HepG2 (cell line): ENCODE results near the gene EIF1. TPM values are rescaled to one million over a fixed set of nuclear protein-coding genes. Genes with fewer than 3 reads are reported as not detected.

Experiments
- ARNTL ChIP-seq: sonication (generic); formaldehyde crosslinking; IDR thresholded peaks from 2 replicates; pipeline ENCODE4 v1.4.0; 2020; ENCODE audit warnings: mild to moderate bottlenecking, missing genetic modification reagents
- ELF1 ChIP-seq: sonication (generic); formaldehyde crosslinking; IDR thresholded peaks from 2 replicates; pipeline ENCODE4 v1.4.0; 2020; ENCODE audit warnings: missing genetic modification reagents
- ETV6 ChIP-seq: sonication (generic); formaldehyde crosslinking; conservative IDR thresholded peaks from 2 replicates; pipeline ENCODE4 v1.4.0; 2020; ENCODE audit warnings: missing genetic modification reagents
- MEIS2 ChIP-seq: sonication (generic); formaldehyde crosslinking; IDR thresholded peaks from 2 replicates; pipeline ENCODE4 v1.9.0; 2021; ENCODE audit warnings: mild to moderate bottlenecking, missing genetic modification reagents
- NFIB ChIP-seq: sonication (generic); formaldehyde crosslinking; IDR thresholded peaks from 2 replicates; pipeline ENCODE4 v1.9.0; 2021; ENCODE audit warnings: missing genetic modification reagents, mild to moderate bottlenecking, borderline replicate concordance
- NFYB ChIP-seq: sonication (generic); formaldehyde crosslinking; IDR thresholded peaks from 2 replicates; pipeline ENCODE4 v1.4.0; 2020; ENCODE audit warnings: missing genetic modification reagents
- RFX1 ChIP-seq: fragments of 450-650 bp; IDR thresholded peaks from 2 replicates; pipeline ENCODE4 v1.6.1; 2017
- RNF2 ChIP-seq: fragments of 450-650 bp; conservative IDR thresholded peaks from 2 replicates; pipeline ENCODE4 v1.6.1; 2016; ENCODE audit warnings: low read depth
- SOX5 ChIP-seq: IDR thresholded peaks from 2 replicates; pipeline ENCODE4 v1.6.1; 2016; ENCODE audit warnings: borderline replicate concordance
- WIZ ChIP-seq: sonication (generic); formaldehyde crosslinking; IDR thresholded peaks from 2 replicates; pipeline ENCODE4 v1.5.1; 2020; ENCODE audit warnings: mild to moderate bottlenecking, missing genetic modification reagents
- ZNF326 ChIP-seq: sonication (generic); formaldehyde crosslinking; IDR thresholded peaks from 2 replicates; pipeline ENCODE4 v1.4.0; 2020; ENCODE audit warnings: missing genetic modification reagents, borderline replicate concordance
- ZNF484 ChIP-seq: sonication (generic); formaldehyde crosslinking; IDR thresholded peaks from 2 replicates; pipeline ENCODE4 v1.5.1; 2020; ENCODE audit warnings: mild to moderate bottlenecking, low read depth, missing genetic modification reagents, borderline replicate concordance
- ZNF564 ChIP-seq: sonication (generic); formaldehyde crosslinking; IDR thresholded peaks from 2 replicates; pipeline ENCODE4 v1.8.1; 2023; ENCODE audit warnings: mild to moderate bottlenecking, missing genetic modification reagents
- ZNF703 ChIP-seq: sonication (generic); formaldehyde crosslinking; IDR thresholded peaks from 2 replicates; pipeline ENCODE4 v1.5.1; 2020; ENCODE audit warnings: missing genetic modification reagents, mild to moderate bottlenecking, moderate library complexity, borderline replicate concordance
- ZNF720 ChIP-seq: sonication (generic); formaldehyde crosslinking; IDR thresholded peaks from 2 replicates; pipeline ENCODE4 v1.4.0; 2020; ENCODE audit warnings: missing genetic modification reagents
- ZNF780A ChIP-seq: sonication (generic); formaldehyde crosslinking; IDR thresholded peaks from 2 replicates; pipeline ENCODE4 v1.8.0; 2022; ENCODE audit warnings: mild to moderate bottlenecking, missing genetic modification reagents, moderate library complexity
- ZNF850 ChIP-seq: sonication (generic); formaldehyde crosslinking; conservative IDR thresholded peaks from 2 replicates; pipeline ENCODE4 v1.9.0; 2021; ENCODE audit warnings: mild to moderate bottlenecking, missing genetic modification reagents
- polyA plus RNA-seq, 8 experiments: library from polyadenylated mRNA; depleted of rRNA in 3 of 8; stranded (reverse) in 7 of 8; unstranded in 1 of 8; fragments of >200 nt; fragmentation: Illumina TruSeq in 4 of 8; extraction: Trizol in 4 of 8; gene quantifications; 2 replicates each; pipeline versions ENCODE4 v1.2.1 to v1.2.3, GENCODE V29; 2011 to 2016; ENCODE audit warnings: low read depth in 4 of 8, missing spikeins in 1 of 8, mixed read lengths in 1 of 8; ENCODE audit not compliant: insufficient read depth in 1 of 8
- total RNA-seq, 5 experiments: library from RNA; depleted of rRNA; stranded (reverse); fragments of >200 nt; fragmentation: Illumina TruSeq; extraction: Trizol; gene quantifications; 2 replicates each; pipeline ENCODE4 v1.2.3, GENCODE V29; 2016; ENCODE audit warnings: low read depth in 1 of 5
- TF ChIP-seq, protein P1 (sequence below): sonication (generic); formaldehyde crosslinking; IDR thresholded peaks from 2 replicates; pipeline ENCODE4 v1.4.0; 2020; ENCODE audit warnings: mild to moderate bottlenecking, missing genetic modification reagents
- TF ChIP-seq, protein P2 (sequence below): sonication (generic); formaldehyde crosslinking; IDR thresholded peaks from 2 replicates; pipeline ENCODE4 v1.4.0; 2020; ENCODE audit warnings: missing genetic modification reagents
- TF ChIP-seq, protein P3 (sequence below): sonication (generic); formaldehyde crosslinking; IDR thresholded peaks from 2 replicates; pipeline ENCODE4 v1.4.0; 2020; ENCODE audit warnings: missing genetic modification reagents
- TF ChIP-seq, protein P4 (sequence below), 2 experiments: sonication (generic) in 1 of 2; formaldehyde crosslinking in 1 of 2; IDR thresholded peaks; 2 replicates each; pipeline versions ENCODE4 v1.5.1 to v1.6.1; 2011 to 2020; ENCODE audit warnings: borderline replicate concordance in 1 of 2, low read depth in 1 of 2, low read length in 1 of 2, mild to moderate bottlenecking in 1 of 2, missing genetic modification reagents in 1 of 2, moderate library complexity in 1 of 2

EIF1 gene
- total and polyA plus RNA-seq, 2 of the 13 experiments (the other 11 are each of a cell fraction or from before 2014, with no cell fraction given), result 147 to 517 TPM

GRCh38 chr17:41688641-41689496, at the start of gene EIF1 (continued):
- no peak for TF ChIP-seq RNF2
- TF ChIP-seq ZNF780A, result peak; percentile 26; the same call in 1 of the 2 replicates
- no peak for TF ChIP-seq NFIB (CRISPR knock-in tag)
- TF ChIP-seq, protein P1, sequence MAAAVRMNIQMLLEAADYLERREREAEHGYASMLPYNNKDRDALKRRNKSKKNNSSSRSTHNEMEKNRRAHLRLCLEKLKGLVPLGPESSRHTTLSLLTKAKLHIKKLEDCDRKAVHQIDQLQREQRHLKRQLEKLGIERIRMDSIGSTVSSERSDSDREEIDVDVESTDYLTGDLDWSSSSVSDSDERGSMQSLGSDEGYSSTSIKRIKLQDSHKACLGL (CRISPR knock-in tag), result peak; percentile 95
- TF ChIP-seq ZNF564 (CRISPR knock-in tag), result peak; percentile 92
- peak; percentile 86 for TF ChIP-seq ELF1 (CRISPR knock-in tag)
- no peak for TF ChIP-seq ZNF720
- no peak for TF ChIP-seq WIZ (CRISPR knock-in tag)
- TF ChIP-seq, protein P2, sequence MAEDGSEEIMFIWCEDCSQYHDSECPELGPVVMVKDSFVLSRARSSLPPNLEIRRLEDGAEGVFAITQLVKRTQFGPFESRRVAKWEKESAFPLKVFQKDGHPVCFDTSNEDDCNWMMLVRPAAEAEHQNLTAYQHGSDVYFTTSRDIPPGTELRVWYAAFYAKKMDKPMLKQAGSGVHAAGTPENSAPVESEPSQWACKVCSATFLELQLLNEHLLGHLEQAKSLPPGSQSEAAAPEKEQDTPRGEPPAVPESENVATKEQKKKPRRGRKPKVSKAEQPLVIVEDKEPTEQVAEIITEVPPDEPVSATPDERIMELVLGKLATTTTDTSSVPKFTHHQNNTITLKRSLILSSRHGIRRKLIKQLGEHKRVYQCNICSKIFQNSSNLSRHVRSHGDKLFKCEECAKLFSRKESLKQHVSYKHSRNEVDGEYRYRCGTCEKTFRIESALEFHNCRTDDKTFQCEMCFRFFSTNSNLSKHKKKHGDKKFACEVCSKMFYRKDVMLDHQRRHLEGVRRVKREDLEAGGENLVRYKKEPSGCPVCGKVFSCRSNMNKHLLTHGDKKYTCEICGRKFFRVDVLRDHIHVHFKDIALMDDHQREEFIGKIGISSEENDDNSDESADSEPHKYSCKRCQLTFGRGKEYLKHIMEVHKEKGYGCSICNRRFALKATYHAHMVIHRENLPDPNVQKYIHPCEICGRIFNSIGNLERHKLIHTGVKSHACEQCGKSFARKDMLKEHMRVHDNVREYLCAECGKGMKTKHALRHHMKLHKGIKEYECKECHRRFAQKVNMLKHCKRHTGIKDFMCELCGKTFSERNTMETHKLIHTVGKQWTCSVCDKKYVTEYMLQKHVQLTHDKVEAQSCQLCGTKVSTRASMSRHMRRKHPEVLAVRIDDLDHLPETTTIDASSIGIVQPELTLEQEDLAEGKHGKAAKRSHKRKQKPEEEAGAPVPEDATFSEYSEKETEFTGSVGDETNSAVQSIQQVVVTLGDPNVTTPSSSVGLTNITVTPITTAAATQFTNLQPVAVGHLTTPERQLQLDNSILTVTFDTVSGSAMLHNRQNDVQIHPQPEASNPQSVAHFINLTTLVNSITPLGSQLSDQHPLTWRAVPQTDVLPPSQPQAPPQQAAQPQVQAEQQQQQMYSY (CRISPR knock-in tag), result no peak
- peak; percentile 64; the same call in 1 of the 2 replicates for TF ChIP-seq RFX1
- TF ChIP-seq, protein P3, sequence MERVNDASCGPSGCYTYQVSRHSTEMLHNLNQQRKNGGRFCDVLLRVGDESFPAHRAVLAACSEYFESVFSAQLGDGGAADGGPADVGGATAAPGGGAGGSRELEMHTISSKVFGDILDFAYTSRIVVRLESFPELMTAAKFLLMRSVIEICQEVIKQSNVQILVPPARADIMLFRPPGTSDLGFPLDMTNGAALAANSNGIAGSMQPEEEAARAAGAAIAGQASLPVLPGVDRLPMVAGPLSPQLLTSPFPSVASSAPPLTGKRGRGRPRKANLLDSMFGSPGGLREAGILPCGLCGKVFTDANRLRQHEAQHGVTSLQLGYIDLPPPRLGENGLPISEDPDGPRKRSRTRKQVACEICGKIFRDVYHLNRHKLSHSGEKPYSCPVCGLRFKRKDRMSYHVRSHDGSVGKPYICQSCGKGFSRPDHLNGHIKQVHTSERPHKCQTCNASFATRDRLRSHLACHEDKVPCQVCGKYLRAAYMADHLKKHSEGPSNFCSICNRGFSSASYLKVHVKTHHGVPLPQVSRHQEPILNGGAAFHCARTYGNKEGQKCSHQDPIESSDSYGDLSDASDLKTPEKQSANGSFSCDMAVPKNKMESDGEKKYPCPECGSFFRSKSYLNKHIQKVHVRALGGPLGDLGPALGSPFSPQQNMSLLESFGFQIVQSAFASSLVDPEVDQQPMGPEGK (CRISPR knock-in tag), result peak; percentile 84
- 0 out of 2 replicates have a peak, but pooled peaks have one; percentile 67 for TF ChIP-seq ZNF850 (CRISPR knock-in tag)
- no peak for TF ChIP-seq SOX5 (CRISPR knock-in tag)
- peak; percentile 91; the same call in 1 of the 2 replicates for TF ChIP-seq MEIS2 (CRISPR knock-in tag)
- peak; percentile 27; the same call in 1 of the 2 replicates for TF ChIP-seq ETV6
- TF ChIP-seq ZNF703, result peak; percentile 87
- no peak for TF ChIP-seq ZNF484 (CRISPR knock-in tag)
- TF ChIP-seq ZNF326 (CRISPR knock-in tag), result no peak
- peak; percentile 95 for TF ChIP-seq NFYB (CRISPR knock-in tag)
- peak; percentile 78 for TF ChIP-seq ARNTL (CRISPR knock-in tag)
- TF ChIP-seq, protein P4, sequence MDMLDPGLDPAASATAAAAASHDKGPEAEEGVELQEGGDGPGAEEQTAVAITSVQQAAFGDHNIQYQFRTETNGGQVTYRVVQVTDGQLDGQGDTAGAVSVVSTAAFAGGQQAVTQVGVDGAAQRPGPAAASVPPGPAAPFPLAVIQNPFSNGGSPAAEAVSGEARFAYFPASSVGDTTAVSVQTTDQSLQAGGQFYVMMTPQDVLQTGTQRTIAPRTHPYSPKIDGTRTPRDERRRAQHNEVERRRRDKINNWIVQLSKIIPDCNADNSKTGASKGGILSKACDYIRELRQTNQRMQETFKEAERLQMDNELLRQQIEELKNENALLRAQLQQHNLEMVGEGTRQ (IDR thresholded peaks at IDR 0.05; ENCODE audit: low read depth, low read length), result no peak
- TF ChIP-seq, protein P4 (CRISPR knock-in tag; IDR thresholded peaks at IDR 0.05; ENCODE audit: borderline replicate concordance), result no peak; the same call in 1 of the 2 replicates
